ENCODE data around the gene FUOM.

The FUOM gene

DNA sequence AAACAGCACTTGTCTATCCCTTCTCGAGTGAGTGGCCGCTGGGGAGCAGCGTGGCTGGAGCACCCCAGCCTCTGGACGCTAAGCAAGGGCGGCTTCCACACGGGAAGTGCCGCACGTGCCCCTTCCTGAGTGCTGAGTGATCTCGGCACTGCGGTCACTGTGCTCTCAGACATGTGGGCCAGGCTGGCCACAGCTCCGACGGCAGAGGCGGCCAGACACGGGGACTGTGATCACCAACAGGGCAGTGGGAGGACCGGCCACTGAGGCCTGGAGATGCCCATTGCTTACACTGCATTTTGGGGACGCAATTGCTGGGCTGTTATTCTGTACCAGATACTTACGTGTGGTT is 8.3 kb upstream of the FUOM start:
- no peak for DNase-seq

DNA sequence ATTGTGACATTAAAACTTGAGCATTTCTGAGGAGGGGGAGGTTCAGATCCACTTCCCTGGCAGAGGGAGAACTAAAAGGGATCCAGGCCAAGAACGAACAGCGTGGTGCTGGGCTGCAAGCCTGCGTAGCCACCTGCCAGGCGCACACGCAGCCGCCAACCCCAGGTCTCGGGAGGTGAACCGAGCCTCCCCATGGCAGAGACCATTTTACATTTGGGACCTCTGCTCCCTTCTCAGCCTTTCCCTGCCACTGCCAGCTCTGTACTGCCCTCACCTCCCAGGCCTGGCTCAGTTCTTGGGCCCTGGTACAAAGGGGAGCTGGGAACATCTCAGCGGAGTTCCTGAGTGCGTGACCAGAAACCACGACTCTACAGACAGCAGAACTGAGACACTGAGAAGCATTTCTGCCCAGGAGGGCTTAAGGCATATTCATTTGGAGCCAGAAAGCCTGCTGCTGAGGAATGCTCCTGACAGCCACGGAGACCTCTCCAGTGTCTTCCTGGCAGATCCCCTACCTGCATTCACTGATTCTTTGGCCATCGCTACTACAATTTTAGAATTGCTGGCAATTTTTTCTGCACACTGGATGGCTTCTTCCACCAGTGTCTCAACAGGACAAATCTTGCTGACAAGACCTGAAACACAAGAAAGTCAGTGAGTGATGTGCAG is 7.8 kb upstream of the FUOM start:
- no peak for DNase-seq

DNA sequence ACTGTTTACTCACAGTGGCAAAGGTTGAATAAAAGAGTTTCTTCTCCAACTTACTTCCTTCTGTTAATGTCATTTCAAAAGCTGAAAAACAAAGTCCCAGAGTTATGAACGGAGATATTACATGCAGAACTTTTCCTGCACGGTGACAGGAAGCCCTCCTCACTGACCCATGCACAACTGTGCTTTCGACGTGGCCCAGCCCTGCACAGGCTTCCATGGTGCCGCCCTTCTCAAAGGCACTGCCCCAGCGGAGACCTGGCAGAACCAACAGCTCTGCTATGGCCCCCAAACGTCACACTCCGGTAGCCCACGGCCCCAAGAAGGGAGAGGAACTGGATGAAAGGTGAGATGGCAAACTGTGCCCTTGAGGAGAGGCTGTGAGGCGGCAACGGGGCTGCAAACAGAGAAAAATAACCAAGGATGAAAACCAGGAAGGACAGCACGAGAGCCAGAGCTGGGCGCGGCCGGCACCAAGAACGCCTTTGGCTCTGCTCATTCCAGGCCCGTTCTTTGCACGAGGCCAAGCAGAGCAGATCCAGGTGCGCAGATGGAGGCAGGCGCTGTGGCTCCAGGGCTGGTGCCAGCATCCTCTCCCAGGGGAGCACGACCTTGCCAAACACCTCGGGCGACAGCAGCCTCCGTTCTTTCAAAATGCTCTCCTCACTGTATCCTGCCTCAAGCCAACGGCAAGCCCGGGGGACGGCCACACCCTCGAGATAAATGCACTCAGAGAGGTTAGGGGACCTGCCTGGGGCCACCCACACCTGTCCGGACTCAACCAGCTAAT is 7.0 kb upstream of the FUOM start:
- no peak for DNase-seq

DNA sequence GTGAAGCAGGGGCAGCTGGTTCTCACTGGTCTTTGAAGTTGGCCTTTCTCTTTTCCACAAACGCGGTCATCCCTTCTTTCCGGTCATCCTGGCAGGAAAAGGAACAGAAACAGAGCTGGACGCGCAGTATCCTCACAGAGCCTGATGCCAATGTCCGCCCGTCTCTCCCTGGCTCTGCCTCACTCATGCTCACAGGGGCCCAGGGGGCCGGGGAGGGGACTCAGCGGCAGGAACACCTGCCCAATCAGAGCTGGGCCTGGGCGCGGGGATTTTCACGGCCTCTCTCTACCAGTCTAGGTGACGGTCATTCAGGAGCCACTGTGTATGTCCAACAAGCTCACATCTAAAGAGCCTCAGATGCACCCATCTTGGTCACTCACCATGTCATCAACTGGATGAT is 5.0 kb upstream of the FUOM start:
- no peak for DNase-seq

DNA sequence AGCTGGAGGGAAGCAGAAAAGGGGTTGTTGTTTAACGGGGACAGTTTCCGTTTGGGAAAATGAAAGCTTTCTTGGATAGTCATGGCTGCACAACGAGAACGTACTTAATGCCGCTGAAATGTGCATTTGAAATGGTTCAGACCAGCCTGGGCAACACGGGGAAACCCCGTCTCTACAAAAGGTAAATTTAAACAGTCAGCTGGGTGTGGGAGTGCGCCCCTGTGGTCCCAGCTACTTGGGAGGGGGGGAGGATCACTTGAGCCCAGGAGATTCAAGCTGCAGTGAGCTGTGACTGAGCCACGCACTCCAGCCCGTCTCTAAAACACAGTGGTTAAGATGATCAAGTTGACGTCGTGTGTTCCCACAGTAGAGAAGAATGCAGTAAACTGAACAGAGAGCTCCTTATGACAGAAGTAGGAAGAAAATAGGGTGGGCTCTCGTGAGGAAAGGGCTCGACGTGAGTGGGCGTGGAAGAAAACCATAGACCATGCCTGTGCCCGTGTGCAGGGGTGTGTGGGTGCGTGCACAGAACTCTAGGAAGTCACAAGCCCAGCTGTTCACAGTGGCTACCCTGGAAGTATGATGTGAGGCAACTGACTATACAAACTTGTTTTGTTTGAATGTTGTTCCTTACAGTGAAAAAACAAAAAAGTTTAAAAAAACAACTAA is 4.1 kb upstream of the FUOM start:
- no peak for DNase-seq

DNA sequence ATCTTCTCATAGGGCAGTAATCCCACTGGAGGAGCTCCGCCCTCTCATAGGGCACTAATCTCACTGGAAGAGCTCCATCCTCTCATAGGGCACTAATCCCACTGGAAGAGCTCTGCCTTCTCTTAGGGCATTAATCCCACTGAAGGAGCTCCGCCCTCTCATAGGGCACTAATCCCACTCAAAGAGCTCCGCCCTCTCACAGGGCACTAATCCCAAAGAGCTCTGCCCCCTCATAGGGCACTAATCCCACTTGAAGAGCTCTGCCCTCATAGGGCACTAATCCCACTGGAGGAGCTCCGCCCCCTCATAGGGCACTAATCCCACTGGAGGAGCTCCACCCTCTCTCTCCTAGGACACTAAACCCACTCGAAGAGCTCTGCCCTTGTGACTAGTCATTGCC is 3.4 kb upstream of the FUOM start:
- DNase-seq, result no peak

DNA sequence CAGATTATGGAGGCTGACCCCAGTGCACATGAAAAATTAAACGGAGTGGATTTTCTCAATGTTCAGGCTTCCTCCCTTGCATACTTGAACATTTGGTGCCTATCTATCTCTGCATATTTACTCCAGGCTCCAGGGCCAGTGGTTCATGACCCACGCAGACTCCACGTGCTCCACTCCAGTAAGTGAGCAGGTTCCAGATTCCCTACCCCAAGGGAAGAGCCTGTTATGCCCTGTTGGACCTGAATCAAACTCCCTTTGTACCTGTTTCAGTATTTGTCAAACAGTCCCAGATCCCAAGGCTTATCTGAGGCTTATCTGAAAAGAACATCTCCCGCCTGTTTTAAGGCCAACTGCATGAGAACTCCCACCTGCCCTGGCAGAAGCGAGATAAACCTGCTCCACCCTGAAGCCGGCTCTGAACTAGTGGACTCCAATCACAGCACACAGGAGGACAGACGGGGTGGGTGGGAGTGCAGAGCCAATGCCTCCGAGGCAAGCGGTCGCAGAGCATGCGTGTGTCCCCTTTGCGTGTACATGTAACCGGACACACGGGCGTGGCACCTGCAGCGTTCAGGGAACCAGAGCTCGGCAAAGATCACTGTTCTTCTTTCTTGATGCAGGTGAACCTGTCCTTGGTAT is 2.3 kb upstream of the FUOM start:
- no peak for DNase-seq

DNA sequence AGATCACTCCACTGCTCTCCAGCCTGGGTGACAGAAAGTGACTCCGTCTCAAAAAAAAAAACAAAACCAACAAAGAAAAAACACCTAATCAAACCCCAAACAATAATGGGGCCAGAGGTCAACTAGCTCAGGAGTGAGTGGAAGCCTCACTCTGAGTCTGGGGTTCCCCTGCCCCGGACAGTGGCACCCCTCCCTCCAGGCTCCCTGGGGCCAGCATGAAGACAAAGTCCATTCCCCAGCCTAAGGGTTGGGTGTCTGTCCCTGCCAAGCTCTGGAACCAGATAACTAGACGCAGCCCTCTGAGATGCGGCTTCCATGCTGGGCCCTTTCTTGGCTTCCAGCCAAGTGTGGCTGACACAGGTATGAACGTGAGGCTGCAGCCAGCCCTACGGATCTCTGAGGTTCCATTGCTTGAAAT is 1.7 kb upstream of the FUOM start:
- DNase-seq, result no peak

DNA sequence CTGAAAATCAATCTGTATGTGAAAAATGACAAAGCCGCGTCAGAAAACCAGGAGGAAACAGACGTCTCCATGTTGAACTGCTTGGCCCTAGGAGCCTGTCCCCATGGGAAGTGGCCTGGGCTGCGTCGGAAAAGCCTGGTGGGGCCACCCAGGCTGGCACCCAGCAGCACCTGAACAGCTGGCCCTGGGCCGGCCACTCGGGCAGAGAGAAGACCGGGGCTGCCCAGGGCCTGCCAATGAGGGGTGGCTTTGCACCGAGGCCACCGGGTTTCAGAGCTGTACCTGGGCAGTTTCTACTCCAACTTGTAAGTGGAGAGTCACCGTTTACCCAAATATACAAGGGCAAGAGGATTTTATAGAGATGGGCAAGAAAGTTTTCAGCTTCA is 1.1 kb upstream of the FUOM start:
- no peak for DNase-seq

DNA sequence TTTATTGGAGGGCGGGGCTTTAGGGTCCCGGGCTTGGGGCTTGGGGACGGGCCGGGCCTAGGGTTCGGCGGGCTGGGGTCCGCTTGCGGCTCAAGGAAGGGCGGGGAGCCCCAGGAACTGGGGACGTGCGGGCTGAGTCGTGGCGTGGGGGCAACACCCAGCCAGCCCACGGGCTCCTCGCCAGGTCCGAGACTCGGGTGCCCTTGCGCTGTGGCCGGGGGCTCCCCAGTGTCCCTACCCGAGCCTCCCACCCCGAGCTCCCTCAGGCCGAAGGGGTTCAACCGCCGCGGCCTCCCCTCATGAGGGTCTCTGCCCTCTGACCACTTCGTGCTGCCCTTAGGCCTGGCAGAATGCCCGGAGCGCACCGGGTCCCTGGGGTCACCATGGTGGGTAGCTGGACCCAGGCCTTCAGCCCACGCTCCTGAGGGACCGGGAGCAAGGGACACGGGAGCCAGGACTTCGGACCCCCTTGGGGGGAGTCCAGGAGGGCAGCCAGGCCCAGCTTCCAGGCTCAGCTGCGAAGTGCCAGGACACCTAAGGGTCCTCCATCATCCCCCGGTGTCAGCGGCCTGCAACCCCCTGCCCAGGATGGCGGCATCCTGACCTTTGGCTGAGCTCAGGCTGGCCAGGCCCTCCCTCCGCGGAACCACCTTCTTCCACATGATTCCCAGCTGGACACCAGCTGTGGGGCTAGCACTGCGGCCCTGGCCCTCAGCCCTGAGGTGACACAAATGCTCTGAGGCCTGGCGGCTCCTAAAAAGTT is 524 bp upstream of the FUOM start:
- DNase-seq, result no peak

DNA sequence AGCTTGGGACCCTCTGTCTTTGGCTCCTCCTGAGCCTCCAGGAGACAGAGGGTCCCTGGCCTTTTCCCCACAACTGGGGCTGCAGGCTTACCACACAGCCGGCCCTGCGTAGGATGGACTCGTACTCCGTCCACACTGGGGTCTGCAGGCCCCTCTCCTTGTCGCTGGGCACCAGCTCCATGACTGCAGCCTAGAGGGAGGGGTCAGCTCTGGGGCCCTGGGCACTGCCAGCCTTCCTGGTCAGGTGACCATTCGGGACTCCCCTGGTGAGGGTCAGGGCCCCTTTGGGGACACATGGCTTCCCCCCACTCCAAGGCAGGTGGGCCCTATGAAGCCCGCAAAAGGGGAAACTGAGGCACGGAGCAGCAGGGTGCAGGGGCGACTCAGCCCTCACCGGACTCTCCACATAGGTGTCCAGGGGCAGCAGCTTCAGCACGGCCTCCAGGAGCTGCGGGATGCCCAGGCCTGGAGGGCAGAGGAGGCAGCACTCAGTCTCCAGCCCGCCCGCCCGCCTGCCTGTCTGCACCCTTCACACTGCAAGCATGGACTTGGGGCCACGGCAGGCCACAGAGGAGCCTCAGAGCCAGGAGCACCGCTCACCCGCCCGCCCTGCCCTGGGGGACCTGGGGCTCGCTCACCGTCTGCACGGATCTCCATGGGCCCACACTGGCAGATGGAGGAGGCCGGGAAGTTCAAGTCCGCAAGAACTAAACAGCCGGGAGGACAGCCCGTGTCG is 1.1 kb downstream of the FUOM start:
- DNase-seq, result no peak

DNA sequence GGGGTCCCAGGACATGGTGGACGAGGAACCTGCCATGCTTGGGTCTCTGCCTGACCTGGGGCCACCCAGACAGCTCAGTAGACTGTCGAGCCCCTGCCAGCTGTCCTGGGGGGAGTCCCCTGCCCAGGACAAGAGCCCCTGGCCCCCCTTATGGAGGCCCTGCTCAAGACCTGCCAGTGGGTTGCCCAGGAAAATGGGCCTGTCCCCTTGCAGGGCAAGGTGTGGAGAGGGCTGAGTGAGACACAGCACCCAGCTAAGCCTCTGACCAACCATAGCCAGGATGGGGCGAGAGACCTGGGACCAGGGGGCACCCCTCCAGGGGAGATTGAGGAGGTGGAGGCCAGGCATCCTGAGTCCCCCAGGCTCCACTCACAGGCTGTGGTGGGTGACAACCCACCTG is 1.8 kb downstream of the FUOM start:
- no peak for DNase-seq

DNA sequence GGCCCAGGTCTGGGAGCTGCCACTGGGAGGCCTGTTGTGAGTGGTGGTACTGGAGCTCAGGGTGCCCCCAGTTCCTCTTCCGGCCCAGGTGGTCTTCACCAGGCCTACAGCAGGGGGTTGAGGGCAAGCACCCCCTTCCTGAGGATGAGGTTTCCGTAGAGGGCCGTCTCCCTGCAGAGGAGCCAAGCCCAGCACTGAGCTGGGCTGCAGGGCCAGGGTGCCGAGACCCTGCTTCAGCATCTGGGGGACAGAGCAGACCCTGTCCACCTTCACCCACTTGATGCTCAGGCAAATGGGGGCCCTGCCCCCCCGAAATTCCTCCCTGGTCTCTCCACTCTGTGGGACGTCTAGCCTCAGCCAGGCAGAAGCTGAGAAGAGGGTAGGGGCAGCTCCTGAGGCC is 2.6 kb downstream of the FUOM start:
- no peak for DNase-seq

DNA sequence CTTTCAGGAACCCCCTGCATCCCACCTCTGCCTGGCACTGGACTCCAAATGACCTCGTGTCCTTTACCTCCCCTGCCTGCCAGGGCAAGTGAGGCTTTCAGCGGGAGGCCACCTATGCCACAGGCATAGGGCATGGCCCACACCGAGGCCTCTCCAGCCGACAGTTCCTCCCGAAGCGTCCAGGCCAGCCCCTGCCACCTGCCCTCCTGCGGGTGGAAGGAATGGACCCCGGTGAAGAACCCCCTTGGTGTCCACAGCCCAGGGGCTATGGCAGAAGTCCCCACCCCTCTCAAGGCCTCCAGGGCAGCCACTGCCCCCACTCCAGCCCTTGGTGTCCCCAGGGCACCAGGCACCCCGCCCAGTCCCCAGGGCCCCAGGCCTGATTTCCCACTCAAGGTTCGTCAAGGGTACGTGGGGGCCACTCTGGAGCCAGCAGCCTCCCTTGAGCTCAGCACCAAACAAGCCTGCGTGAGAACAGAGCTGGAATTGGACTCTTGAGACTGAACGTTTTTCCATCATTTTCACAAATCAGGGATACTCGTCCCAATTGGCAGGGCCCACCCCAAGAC is 3.1 kb downstream of the FUOM start:
- no peak for DNase-seq

DNA sequence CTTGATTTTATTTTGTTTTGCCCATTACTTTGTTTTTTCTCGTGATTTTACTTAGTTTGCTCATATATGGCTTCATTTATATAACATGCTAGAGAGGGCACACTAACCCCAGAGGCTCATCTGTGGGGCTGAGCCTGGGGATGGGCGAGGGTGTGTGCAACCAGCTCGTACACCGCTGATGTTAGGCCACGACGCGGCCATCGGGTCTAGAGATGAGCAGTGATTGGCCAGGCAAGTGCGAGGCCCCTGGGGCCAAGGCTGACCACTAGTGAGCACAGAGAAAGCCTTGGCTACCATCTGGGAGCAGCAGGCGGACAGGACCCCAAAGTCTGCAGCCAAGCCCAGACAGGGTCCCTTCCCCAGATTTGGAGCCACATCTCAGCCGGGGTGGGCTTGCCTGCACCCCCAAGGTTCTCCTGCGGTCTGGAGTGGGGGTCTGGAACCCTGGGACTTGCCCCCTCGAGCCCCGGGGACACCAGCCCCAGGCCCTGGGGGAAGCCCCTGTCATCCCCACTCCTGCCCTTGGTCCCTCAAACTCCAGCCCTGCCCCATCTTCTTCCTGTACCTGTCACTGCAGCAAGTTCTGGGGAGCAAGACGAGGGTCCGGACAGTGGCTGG is 3.7 kb downstream of the FUOM start:
- DNase-seq, result no peak

DNA sequence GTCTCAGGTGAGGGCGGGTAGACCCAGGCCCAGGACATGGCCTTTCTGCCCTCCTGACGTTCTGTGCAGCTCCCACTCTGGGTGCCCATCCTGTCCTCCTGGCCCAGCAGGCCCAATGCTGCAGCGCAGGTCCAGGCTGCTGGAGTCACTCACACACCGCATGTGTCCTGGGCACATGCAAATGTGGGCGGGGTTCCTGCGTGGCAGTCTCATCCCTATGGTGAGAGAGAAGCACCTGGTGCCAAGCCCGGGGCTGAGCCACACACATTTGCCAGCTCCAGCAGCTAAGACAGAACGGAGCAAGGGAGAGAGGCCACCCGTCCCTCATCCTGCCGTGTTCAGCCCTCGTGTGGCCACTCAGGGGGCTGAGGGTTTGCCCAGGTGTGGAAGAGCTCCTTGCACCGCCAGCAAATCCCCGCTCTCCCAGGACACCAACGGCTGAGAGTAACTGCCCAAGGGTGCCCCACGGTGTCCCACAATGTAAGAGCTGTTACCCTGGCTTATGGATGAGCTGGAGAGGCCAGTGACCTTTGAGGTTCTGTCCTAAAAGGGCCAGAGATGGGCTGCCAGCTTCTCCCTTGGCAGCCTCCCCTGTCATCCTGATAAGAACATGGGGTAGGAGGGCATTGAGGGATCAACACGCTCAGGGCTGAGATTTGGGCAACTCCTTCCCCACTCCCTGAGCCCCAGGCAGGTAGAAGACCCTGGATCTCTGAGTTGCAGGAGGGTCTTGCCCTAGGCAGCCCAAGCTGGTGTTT is 4.4 kb downstream of the FUOM start:
- no peak for DNase-seq

DNA sequence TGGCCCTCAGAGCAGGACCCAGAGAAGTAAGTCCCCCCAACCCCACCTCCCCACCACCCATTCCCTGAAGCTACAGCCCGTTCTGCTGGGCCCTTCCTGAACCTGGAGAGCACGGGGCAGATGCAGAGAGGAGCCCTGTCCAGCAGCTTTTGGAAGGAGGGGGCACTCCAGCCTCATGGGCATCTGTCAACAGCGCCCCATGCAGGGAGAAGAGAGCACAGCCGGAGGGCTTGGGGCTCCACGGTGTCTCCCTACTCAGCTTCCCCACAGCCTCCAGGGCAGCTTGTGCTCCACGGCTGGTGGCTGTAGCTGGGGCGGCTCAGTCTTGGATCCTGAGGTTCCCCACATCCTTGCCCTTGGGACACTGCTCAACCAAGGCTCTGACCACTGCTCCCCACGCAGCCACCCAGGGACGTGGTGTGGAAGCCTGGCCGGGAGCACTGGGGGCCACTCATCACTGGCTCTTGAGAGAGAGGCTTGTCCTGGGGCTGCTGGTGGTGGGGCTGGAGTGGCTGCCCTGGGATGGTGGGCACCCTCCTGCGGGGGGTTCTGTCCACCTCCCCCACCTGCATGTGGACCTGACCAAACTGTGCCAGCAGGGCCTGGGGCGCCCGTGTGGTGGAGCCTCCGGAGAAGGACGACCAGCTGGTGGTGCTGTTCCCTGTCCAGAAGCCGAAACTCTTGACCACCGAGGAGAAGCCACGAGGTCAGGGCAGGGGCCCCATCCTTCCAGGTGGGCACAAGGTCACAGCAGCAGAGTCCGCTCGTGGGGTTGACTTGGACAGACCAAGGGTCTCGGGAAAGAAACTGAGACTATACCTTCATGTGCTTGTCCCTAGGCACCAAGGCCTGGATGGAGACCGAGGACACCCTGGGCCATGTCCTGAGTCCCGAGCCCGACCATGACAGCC is 6.2 kb downstream of the FUOM start:
- no peak for DNase-seq

DNA sequence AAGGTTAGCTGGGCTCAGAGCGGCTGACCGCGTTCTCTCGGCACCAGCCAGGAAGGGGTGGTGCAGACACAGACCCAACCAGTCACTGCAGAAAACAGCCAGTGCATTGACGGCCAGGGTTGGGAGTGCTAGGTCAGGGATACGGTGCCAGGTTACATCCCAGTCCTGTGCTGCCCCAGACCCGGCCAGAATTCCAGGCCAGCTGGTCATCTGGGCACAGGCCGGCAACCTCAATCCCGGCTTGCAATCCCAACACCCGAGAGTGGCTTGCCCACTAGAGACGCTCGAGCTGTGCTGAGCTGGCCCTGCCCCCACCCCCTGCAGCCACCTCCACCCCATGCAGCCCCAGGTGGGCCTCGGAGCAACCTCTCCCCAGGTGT is 6.9 kb downstream of the FUOM start:
- DNase-seq, result no peak

DNA sequence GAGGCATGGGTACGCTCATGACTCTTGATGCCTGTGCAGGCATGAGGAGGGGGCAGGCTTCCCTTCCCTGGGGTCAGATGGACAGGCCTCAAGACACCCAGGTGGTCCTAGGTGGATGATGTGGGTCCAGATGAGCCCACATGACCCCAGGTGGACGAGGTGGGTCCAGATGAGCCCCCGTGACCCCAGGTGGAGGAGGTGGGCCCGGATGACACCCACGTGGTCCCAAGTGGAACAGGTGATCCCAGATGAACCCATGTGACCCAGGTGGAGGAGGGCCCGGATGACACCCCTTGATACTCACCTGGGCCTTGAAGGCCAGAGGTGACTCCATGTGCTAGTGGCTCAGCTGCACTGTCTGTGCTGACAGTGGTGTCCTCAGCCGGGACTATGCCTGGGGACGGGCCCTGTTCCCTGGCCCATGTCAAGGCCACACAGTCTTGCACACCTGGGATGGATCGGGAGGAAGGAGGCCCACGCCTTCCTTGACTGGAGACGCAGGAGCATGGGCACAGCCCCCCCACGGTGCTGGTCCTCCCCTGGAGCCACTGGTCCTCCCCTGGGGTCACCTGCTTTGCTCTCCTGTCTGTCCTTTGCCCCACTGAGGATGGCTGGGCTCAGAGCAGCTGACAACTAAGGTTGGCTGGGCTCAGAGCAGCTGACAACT is 7.4 kb downstream of the FUOM start:
- no peak for DNase-seq
